Parathyroid adenoma (tissue), 2 donors: ENCODE data around the gene ADAMTS8.

Experiments used
- H2AFZ ChIP-seq: fragments of 300-600 bp; sonication (generic); one replicate; pipeline ENCODE4 v1.7.0; 2017; ENCODE audit warnings: antibody characterized with exemption, mild to moderate bottlenecking
- H3K27ac ChIP-seq: fragments of 300-600 bp; sonication (generic); one replicate; pipeline ENCODE4 v1.7.0; 2017
- H3K27me3 ChIP-seq: fragments of 300-600 bp; sonication (generic); one replicate; pipeline ENCODE4 v1.7.0; 2017; ENCODE audit warnings: low read length; ENCODE audit not compliant: control insufficient read depth, insufficient read depth
- H3K36me3 ChIP-seq: fragments of 300-600 bp; sonication (generic); one replicate; pipeline ENCODE4 v1.7.0; 2017; ENCODE audit warnings: low read length; ENCODE audit not compliant: control insufficient read depth, insufficient read depth
- H3K4me1 ChIP-seq: fragments of 300-600 bp; sonication (generic); one replicate; pipeline ENCODE4 v1.7.0; 2017; ENCODE audit warnings: control low read depth
- H3K4me2 ChIP-seq: fragments of 300-600 bp; sonication (generic); one replicate; pipeline ENCODE4 v1.7.0; 2017; ENCODE audit warnings: low read length
- H3K4me3 ChIP-seq: fragments of 300-600 bp; sonication (generic); one replicate; pipeline ENCODE4 v1.7.0; 2017; ENCODE audit warnings: low read depth, low read length
- H3K79me2 ChIP-seq: fragments of 300-600 bp; sonication (generic); one replicate; pipeline ENCODE4 v1.7.0; 2017; ENCODE audit warnings: control low read depth
- H3K9ac ChIP-seq: fragments of 300-600 bp; sonication (generic); one replicate; pipeline ENCODE4 v1.7.0; 2017; ENCODE audit warnings: mild to moderate bottlenecking
- H3K9me3 ChIP-seq: fragments of 300-600 bp; sonication (generic); one replicate; pipeline ENCODE4 v1.7.0; 2017; ENCODE audit warnings: low read length; ENCODE audit not compliant: control insufficient read depth
- TF ChIP-seq, protein P1 (sequence below): fragments of 300-600 bp; sonication (generic); IDR thresholded peaks from one replicate; pipeline ENCODE4 v1.7.0; 2017; ENCODE audit warnings: antibody characterized with exemption, mild to moderate bottlenecking
- donor health status: primary hyperparathyroidism.

ADAMTS8 gene

DNA sequence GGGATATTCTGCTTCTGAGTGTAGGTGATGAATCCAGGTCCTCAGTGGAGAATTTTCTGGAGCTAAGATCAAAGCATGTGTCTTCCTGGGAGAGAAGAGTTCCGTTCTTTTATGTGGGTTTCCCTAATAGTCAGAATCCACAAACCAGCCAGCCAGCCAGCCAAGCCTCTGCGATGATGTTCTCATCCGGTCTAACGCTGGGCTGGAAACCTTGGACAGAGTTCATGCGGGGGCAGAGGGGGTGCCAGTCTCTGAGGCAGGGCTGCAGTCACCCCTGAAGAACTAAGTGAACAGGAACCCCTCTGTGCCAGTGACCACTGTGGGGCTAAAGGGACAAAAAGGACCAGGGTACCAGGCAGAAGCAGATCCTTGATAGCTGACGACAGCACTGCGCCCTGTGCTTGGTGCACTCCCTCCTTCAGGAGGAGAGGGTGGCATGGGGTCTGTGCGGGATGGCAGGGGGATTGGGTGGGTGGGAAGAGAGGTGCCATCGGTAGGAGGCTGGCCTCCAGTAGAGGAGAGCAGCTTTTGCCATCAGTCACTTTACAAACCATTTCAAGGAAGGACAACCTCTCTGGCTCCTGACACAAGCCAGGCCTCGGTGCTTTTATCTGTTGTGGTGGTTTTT lies 47.1 kb upstream of the ADAMTS8 start:
- no peak overlapping the region for H3K4me3 ChIP-seq
- H3K9me3 ChIP-seq = no peaks in the 10 kb centered on the region
- no peak overlapping the region for H2AFZ ChIP-seq
- peaks cover 5% of the 10 kb centered on the region for H3K4me1 ChIP-seq
- no peak overlapping the region for H3K27ac ChIP-seq
- no peaks in the 10 kb centered on the region for H3K36me3 ChIP-seq
- H3K9ac ChIP-seq = no peak overlapping the region
- no peaks in the 10 kb centered on the region for H3K27me3 ChIP-seq
- TF ChIP-seq, protein P1, sequence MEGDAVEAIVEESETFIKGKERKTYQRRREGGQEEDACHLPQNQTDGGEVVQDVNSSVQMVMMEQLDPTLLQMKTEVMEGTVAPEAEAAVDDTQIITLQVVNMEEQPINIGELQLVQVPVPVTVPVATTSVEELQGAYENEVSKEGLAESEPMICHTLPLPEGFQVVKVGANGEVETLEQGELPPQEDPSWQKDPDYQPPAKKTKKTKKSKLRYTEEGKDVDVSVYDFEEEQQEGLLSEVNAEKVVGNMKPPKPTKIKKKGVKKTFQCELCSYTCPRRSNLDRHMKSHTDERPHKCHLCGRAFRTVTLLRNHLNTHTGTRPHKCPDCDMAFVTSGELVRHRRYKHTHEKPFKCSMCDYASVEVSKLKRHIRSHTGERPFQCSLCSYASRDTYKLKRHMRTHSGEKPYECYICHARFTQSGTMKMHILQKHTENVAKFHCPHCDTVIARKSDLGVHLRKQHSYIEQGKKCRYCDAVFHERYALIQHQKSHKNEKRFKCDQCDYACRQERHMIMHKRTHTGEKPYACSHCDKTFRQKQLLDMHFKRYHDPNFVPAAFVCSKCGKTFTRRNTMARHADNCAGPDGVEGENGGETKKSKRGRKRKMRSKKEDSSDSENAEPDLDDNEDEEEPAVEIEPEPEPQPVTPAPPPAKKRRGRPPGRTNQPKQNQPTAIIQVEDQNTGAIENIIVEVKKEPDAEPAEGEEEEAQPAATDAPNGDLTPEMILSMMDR = no peak
- no peaks in the 10 kb centered on the region for H3K79me2 ChIP-seq
- no peak overlapping the region for H3K4me2 ChIP-seq

DNA sequence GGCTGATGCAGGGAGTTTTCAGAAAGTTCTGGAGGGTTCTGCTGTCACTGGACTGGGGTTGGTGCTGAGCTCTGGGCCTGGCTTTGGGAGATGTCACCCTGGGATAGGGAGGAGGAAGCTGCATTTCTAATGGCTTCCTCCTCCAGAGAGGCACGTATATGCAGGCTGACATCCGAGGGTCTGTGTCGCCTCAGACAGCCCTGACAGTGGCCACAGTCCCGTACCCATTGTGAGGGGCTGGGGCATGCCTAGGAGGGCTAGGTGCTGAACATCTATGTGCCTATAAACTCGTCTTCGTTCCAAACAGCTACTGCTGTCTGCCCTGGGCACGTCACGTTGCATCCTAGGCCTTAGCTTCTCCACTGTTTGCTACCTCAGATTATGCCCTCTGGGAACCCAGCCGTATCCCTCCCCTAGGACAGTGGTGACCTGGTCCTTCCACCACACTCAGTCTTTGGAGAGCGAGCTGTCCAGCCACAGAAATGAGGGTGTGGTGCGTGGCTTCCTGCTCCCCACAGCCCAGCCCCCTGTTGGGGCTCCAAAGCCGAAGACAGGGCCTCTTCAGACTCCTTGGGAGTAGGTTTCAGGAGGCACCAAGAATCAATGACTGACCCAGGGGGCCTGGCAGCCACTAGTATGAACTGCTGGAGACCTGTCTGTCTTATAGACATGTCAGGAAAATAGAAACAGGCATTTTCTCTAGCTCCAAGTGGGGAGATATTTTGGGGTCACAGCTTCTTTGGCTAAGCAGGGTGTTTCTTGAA lies 46.4 kb upstream of the ADAMTS8 start:
- Histone ChIP-seq H3K9ac (no peak overlapping the region), H2AFZ (no peak overlapping the region), H3K79me2 (no peaks in the 10 kb centered on the region), H3K36me3 (no peaks in the 10 kb centered on the region), H3K9me3 (no peaks in the 10 kb centered on the region), H3K27me3 (no peaks in the 10 kb centered on the region), H3K27ac (no peak overlapping the region), H3K4me1 (peaks cover 5% of the 10 kb centered on the region), H3K4me3 (no peak overlapping the region), H3K4me2 (no peak overlapping the region)
- TF ChIP-seq, protein P1 = no peak

DNA sequence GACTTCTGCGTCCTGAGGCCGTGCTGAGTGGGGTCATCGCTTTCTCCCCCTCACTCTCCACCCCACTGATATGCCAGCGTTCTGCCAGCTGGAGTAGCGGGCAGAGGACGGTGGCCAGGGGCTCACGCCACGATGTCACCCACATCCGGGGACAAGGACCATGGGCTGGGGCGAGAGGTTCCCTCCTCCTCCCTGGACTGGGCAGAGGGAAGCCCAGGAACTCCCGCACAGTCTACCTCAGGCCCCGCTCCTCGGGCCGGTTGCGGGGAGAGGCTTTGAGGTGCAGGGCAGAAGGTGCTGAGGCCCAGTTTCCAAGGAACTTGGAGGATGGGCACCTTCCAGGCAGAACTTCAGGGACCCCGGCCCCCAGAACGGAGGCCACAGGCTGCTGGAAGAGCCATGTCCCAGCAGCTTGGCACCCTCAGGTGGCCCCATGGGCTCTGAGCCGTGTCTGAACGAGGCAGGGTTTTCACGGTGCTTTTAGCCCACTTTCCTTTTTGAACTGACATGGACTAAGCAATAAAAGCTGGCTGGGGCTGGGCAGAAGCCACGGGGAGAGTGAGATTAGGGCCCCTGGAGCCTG lies 45.5 kb upstream of the ADAMTS8 start:
- TF ChIP-seq, protein P1 = no peak
- Histone ChIP-seq H3K9ac (no peak overlapping the region), H2AFZ (no peak overlapping the region), H3K9me3 (no peaks in the 10 kb centered on the region), H3K4me3 (no peak overlapping the region), H3K79me2 (no peaks in the 10 kb centered on the region), H3K4me2 (no peak overlapping the region), H3K27ac (no peak overlapping the region), H3K36me3 (no peaks in the 10 kb centered on the region), H3K27me3 (no peaks in the 10 kb centered on the region), H3K4me1 (peaks cover 5% of the 10 kb centered on the region)

DNA sequence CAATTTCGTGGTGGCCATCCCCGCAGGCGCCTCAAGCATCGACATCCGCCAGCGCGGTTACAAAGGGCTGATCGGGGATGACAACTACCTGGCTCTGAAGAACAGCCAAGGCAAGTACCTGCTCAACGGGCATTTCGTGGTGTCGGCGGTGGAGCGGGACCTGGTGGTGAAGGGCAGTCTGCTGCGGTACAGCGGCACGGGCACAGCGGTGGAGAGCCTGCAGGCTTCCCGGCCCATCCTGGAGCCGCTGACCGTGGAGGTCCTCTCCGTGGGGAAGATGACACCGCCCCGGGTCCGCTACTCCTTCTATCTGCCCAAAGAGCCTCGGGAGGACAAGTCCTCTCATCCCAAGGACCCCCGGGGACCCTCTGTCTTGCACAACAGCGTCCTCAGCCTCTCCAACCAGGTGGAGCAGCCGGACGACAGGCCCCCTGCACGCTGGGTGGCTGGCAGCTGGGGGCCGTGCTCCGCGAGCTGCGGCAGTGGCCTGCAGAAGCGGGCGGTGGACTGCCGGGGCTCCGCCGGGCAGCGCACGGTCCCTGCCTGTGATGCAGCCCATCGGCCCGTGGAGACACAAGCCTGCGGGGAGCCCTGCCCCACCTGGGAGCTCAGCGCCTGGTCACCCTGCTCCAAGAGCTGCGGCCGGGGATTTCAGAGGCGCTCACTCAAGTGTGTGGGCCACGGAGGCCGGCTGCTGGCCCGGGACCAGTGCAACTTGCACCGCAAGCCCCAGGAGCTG lies 44.8 kb upstream of the ADAMTS8 start:
- no peaks in the 10 kb centered on the region for H3K79me2 ChIP-seq
- H3K36me3 ChIP-seq = no peaks in the 10 kb centered on the region
- H3K27me3 ChIP-seq = no peaks in the 10 kb centered on the region
- TF ChIP-seq, protein P1 = no peak
- H3K27ac ChIP-seq = no peak overlapping the region
- H3K9me3 ChIP-seq = no peaks in the 10 kb centered on the region
- no peak overlapping the region for H3K4me2 ChIP-seq
- H3K9ac ChIP-seq = no peak overlapping the region
- H3K4me1 ChIP-seq = peaks cover 4% of the 10 kb centered on the region
- H3K4me3 ChIP-seq = no peak overlapping the region
- H2AFZ ChIP-seq = no peak overlapping the region
